Measurements from ENCODE around the gene FBRSL1. TPM values are rescaled to one million over a fixed set of nuclear protein-coding genes. Genes with fewer than 3 reads are reported as not detected.

The FBRSL1 gene
- total RNA-seq, 4 donors from 2014 or later = 23.3 to 306 (median 49.7) TPM

- Histone ChIP-seq H3K4me3 (no peak overlapping the region), H3K36me3 (no peaks in the 10 kb centered on the region), H3K9me3 (no peaks in the 10 kb centered on the region), H3K27ac (no peak overlapping the region), H3K27me3 (peaks cover 3% of the 10 kb centered on the region), H3K4me1 (peaks cover 5 to 14% (median 10%) of the 10 kb centered on the region in 4 donors)
- intact Hi-C loops (cut with DNase I; ENCODE audit: low total_unique reads) (no loop called here), in situ Hi-C loops (cut with MboI; ENCODE audit: low pct_ligation_motif_present in 1 of 4, low pct_unique_long_range_greater_than_20kb in 1 of 4, low sequenced_read_pairs in 3 of 4) (no loop called here)
- 96% methylated on average over 3 to 13 of the region's 13 CpGs for WGBS, 2 donors (ENCODE audit: low coverage in 1 of 2)
- TF ChIP-seq POLR2A (IDR thresholded peaks at IDR 0.05) (no peak), CTCF (IDR thresholded peaks at IDR 0.05) (no peak), POLR2AphosphoS5 (IDR thresholded peaks at IDR 0.05) (no peak), EP300 (IDR thresholded peaks at IDR 0.05; ENCODE audit: low read depth) (no peak)
- no peak for DNase-seq
These were observed 65.7 kb downstream of the FBRSL1 start for GRCh38 chr12:132555686-132556085.

GRCh38 chr12:132556216-132556615 lies 66.3 kb downstream of the FBRSL1 start:
- TF ChIP-seq POLR2AphosphoS5 (IDR thresholded peaks at IDR 0.05) (no peak), EP300 (IDR thresholded peaks at IDR 0.05; ENCODE audit: low read depth) (no peak), POLR2A (IDR thresholded peaks at IDR 0.05) (no peak), CTCF (IDR thresholded peaks at IDR 0.05) (no peak)
- Histone ChIP-seq H3K4me1 (peaks cover 10 to 19% (median 15%) of the 10 kb centered on the region in 4 donors), H3K9me3 (no peaks in the 10 kb centered on the region), H3K36me3 (no peaks in the 10 kb centered on the region), H3K27me3 (peaks cover 3% of the 10 kb centered on the region), H3K4me3 (no peak overlapping the region), H3K27ac (no peak overlapping the region)
- in situ Hi-C loops (cut with MboI; ENCODE audit: low pct_ligation_motif_present in 1 of 4, low pct_unique_long_range_greater_than_20kb in 1 of 4, low sequenced_read_pairs in 3 of 4) (no loop called here), intact Hi-C loops (cut with DNase I; ENCODE audit: low total_unique reads) (no loop called here)
- no peak for DNase-seq
- WGBS, 2 donors (ENCODE audit: low coverage in 1 of 2) = 93% methylated on average over 3 to 15 of the region's 16 CpGs

- no peak for TF ChIP-seq POLR2A (IDR thresholded peaks at IDR 0.05)
- TF ChIP-seq POLR2AphosphoS5 (IDR thresholded peaks at IDR 0.05) = no peak
- no peak for TF ChIP-seq EP300 (IDR thresholded peaks at IDR 0.05; ENCODE audit: low read depth)
- no peak for TF ChIP-seq CTCF (IDR thresholded peaks at IDR 0.05)
- intact Hi-C loops (cut with DNase I; ENCODE audit: low total_unique reads) (no loop called here), in situ Hi-C loops (cut with MboI; ENCODE audit: low pct_ligation_motif_present in 1 of 4, low pct_unique_long_range_greater_than_20kb in 1 of 4, low sequenced_read_pairs in 3 of 4) (no loop called here)
- Histone ChIP-seq H3K9me3 (no peaks in the 10 kb centered on the region), H3K36me3 (no peaks in the 10 kb centered on the region), H3K27ac (no peak overlapping the region), H3K4me1 (peaks cover 10 to 19% (median 15%) of the 10 kb centered on the region in 4 donors), H3K4me3 (no peak overlapping the region), H3K27me3 (peaks cover 3% of the 10 kb centered on the region)
- WGBS, 2 donors (ENCODE audit: low coverage in 1 of 2) = 88% methylated on average over 10 of the region's 17 CpGs; no CpG with 5 or more reads in 1 of the 2 donors
- no peak for DNase-seq
These were observed 66.8 kb downstream of the FBRSL1 start for GRCh38 chr12:132556801-132557200.

- in situ Hi-C loops (cut with MboI; ENCODE audit: low pct_ligation_motif_present in 1 of 4, low pct_unique_long_range_greater_than_20kb in 1 of 4, low sequenced_read_pairs in 3 of 4) = no loop called here
- Histone ChIP-seq H3K4me3 (no peak overlapping the region), H3K9me3 (no peaks in the 10 kb centered on the region), H3K27me3 (peaks cover 3% of the 10 kb centered on the region), H3K4me1 (peaks cover 10 to 19% (median 15%) of the 10 kb centered on the region in 4 donors), H3K36me3 (no peaks in the 10 kb centered on the region), H3K27ac (no peak overlapping the region)
- intact Hi-C loops (cut with DNase I; ENCODE audit: low total_unique reads) = no loop called here
- TF ChIP-seq POLR2AphosphoS5 (IDR thresholded peaks at IDR 0.05) = no peak
- TF ChIP-seq EP300 (IDR thresholded peaks at IDR 0.05; ENCODE audit: low read depth) = no peak
- TF ChIP-seq POLR2A (IDR thresholded peaks at IDR 0.05) = no peak
- TF ChIP-seq CTCF (IDR thresholded peaks at IDR 0.05) = no peak
- WGBS, 2 donors (ENCODE audit: low coverage in 1 of 2) = 72 to 91% methylated on average over 3 to 14 of the region's 19 CpGs
- DNase-seq = no peak
These were observed 67.5 kb downstream of the FBRSL1 start for GRCh38 chr12:132557291-132558015.

Measured in transverse colon (tissue), 4 donors.